ENCODE data around the gene ARHGAP33.

Gene ARHGAP33

DNA sequence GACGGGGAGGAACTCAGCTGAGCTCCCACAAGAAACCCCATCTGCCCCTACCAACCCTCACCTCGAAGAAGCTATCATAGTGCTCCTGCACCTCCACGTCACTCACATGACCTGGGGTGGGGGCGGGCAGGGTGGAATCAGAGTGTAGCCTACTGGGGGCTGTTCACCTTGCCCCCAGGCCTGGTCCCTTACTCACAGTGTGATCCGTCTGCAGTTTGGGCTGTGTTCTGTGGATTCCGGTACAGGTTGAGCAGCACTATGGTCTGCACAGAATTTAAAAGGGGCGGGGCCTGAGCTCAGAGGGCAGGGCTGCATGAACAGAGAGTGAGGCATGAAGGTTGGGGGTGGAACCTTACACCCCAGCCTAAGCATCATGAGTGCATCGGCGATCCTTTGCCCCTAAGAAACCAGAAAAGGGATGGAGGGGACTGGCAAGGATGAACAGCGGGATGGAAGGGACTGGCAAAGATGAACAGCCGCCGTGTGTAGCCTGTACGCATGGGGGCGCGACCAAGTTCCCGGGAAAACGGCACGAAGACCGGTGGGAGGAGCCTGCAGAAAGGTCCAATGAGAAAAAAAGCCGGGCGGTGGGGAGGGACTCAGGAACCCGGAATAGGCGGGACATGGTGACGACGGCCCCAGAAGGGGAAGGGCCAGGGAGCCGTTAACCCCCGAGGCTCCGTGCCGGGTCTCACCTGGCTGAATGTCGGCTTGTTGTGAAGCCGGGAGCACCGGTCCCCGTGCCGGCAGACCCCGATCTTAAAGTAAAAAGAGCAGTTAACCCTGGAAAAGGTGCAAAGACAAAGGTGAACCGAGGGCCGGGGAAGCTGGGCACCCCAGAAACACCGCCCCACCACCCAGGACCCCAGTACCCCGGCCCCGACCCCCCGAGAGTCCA, 30.7 kb upstream of the ARHGAP33 start:
- no peaks in the 10 kb centered on the region for H3K9me3 ChIP-seq (ENCODE audit: low read length)
- peak overlapping the region; percentile 87 for H3K4me3 ChIP-seq (ENCODE audit: low read length)
- H3K4me1 ChIP-seq (ENCODE audit: insufficient read depth, low read length): peaks cover 28% of the 10 kb centered on the region
- H3K36me3 ChIP-seq (ENCODE audit: insufficient read depth, low read length): peaks cover 4% of the 10 kb centered on the region
- H3K27me3 ChIP-seq (ENCODE audit: insufficient read depth, low read length): no peaks in the 10 kb centered on the region
- H2AFZ ChIP-seq (ENCODE audit: low read depth, low read length): peak overlapping the region; percentile 37

DNA sequence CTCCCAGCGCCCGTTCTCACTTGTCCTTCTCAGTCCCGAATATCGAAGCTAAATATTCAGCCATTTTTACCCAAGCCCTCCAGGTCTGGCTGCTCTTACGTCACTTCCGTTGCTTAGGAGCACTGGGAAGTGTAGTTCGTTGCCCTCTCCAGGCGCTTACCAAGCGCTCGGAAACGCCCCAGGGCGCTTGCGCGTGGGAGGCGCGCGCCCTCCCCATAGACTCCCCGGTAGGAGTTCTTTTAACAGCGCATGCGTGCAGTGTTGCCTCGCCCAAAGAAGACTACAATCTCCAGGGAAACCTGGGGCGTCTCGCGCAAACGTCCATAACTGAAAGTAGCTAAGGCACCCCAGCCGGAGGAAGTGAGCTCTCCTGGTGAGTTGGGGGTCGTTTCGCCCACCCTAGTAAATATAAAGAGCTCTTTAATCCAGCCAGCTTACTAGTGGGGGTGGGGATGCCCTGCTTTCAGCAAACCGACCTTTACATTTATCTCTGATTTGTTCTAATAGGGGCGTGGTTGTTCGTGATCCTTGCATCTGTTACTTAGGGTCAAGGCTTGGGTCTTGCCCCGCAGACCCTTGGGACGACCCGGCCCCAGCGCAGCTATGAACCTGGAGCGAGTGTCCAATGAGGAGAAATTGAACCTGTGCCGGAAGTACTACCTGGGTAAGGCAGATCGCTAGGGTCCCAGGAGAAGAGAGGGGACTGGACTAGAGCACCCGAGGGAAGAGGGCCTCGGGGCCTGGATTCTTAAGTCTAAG, 29.9 kb upstream of the ARHGAP33 start, which contains the start of the genes PSENEN and U2AF1L4:
Gene PSENEN (plus strand): TSS at position 324 of the 759 bp plus-strand sequence. CDS start 280 bp downstream, at position 604.
Gene U2AF1L4 (minus strand): TSS at position 91 of the 759 bp plus-strand sequence. CDS start 27 bp downstream, at position 64.
- H3K4me3 ChIP-seq (ENCODE audit: low read length): peak within 1 kb of the TSS; percentile 87
- H3K36me3 ChIP-seq (ENCODE audit: insufficient read depth, low read length): peaks cover 4% of the 10 kb centered on the region
- no peaks in the 10 kb centered on the region for H3K9me3 ChIP-seq (ENCODE audit: low read length)
- H3K4me1 ChIP-seq (ENCODE audit: insufficient read depth, low read length): peaks cover 25% of the 10 kb centered on the region
- no peaks in the 10 kb centered on the region for H3K27me3 ChIP-seq (ENCODE audit: insufficient read depth, low read length)
- H2AFZ ChIP-seq (ENCODE audit: low read depth, low read length): peak within 1 kb of the TSS; percentile 65

DNA sequence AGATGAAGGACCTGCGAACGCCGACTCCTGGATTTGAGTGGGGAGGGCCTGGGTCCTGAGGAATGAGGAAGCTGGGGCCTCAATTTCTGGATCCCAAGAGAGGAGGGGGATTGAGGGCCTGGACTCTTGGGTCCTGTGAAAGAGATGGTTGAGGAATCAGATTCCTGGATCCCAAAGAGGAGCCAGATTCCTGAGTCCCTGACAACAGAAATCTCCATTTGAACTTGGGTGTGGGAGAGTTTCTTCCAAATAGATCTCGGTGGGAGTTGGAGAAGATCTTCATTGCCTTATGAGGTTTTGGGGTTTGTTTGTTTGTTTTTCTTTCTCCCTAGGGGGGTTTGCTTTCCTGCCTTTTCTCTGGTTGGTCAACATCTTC, 29.3 kb upstream of the ARHGAP33 start:
- peak overlapping the region; percentile 87 for H3K4me3 ChIP-seq (ENCODE audit: low read length)

DNA sequence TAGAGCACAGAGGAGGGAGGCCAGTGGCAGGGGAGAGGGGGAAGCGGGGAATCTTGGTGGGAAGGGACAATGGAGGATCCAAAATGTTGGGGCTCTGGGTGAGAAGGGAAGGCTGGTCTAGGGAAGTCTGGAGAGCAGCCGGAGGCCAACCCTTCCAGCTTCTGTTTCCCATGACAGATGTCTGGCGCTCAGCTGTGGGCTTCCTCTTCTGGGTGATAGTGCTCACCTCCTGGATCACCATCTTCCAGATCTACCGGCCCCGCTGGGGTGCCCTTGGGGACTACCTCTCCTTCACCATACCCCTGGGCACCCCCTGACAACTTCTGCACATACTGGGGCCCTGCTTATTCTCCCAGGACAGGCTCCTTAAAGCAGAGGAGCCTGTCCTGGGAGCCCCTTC, 28.8 kb upstream of the ARHGAP33 start:
- Histone ChIP-seq H3K27me3 (ENCODE audit: insufficient read depth, low read length) (no peaks in the 10 kb centered on the region), H3K9me3 (ENCODE audit: low read length) (no peaks in the 10 kb centered on the region), H3K4me3 (ENCODE audit: low read length) (peak overlapping the region; percentile 87), H3K4me1 (ENCODE audit: insufficient read depth, low read length) (peaks cover 25% of the 10 kb centered on the region), H3K36me3 (ENCODE audit: insufficient read depth, low read length) (peaks cover 4% of the 10 kb centered on the region), H2AFZ (ENCODE audit: low read depth, low read length) (no peak overlapping the region)

More for the DNA sequence above, 29.3 kb upstream of the ARHGAP33 start:
- H3K27me3 ChIP-seq (ENCODE audit: insufficient read depth, low read length): no peaks in the 10 kb centered on the region
- H3K36me3 ChIP-seq (ENCODE audit: insufficient read depth, low read length): peaks cover 4% of the 10 kb centered on the region
- peaks cover 25% of the 10 kb centered on the region for H3K4me1 ChIP-seq (ENCODE audit: insufficient read depth, low read length)
- H3K9me3 ChIP-seq (ENCODE audit: low read length): no peaks in the 10 kb centered on the region
- peak overlapping the region; percentile 65 for H2AFZ ChIP-seq (ENCODE audit: low read depth, low read length)

DNA sequence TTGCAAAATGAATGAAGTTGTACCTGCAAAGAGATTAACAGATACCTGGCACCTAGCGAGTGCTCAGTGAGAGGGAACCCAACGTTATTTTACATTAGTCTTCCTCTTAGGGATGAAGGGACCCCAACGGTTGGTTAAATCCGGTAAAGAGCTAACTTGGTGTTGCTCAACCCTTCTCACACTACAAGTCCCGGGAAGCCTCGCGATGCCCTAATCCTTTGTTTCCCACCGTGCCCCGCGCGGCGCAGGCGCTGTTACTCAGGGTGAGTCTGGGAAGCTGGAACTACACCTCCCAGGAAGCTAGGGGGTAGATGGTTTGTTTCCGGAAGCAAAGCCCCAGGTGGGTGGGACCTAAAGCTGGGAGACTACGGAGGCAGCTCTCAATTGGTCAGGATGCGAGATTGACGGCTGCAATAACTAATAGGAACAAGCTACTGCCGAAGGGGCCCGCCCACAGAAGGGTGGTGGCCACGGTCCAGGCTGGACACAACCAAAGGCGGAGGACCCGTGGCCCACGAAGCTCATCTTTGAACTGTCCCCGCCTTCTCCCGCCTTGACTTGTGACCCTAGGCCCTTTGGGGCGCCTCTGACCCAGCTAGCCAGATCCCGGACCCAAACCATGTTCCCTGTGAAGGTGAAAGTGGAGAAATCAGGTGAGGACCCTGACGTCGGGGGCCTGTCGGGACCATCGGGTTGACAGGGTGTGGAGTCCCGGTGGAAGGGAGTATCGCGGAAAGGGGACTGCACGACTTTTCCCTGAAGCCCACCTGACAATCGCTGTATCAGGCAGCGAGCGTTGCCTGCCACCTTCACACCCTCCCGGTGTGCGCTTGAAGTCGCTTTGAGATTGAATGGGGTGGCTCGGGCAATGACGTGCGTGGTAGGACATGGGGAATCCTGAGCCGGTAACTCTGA, 27.0 kb upstream of the ARHGAP33 start, which contains the start of gene LIN37:
Gene LIN37 (plus strand): TSS at position 471 of the 915 bp plus-strand sequence. CDS start 149 bp downstream, at position 620.
- H3K4me1 ChIP-seq (ENCODE audit: insufficient read depth, low read length): peaks cover 25% of the 10 kb centered on the region
- no peaks in the 10 kb centered on the region for H3K27me3 ChIP-seq (ENCODE audit: insufficient read depth, low read length)
- H3K4me3 ChIP-seq (ENCODE audit: low read length): peak within 1 kb of the TSS; percentile 90
- peaks cover 15% of the 10 kb centered on the region for H3K36me3 ChIP-seq (ENCODE audit: insufficient read depth, low read length)
- peak within 1 kb of the TSS; percentile 27 for H2AFZ ChIP-seq (ENCODE audit: low read depth, low read length)
- no peaks in the 10 kb centered on the region for H3K9me3 ChIP-seq (ENCODE audit: low read length)

DNA sequence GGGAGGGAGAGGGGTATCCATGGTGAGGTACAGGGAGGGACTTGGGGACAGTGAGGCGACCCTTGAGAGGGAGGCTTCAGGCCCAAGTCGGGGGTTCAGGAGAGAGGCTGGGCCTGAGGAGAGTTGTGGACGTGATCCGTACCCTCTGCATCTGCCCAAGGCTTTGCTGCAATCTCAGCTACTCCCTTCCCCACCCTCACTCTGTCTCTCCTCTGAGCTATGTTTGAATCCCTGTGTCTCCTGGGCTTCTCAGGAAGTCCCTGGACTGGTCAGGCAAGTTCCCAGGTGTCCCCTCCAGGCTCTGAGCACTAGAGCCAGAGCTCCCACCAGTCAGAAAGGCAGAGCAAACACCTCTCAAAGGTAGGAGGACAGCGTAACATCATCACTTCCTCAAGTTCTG, 25.2 kb upstream of the ARHGAP33 start:
- Histone ChIP-seq H3K9me3 (ENCODE audit: low read length) (no peaks in the 10 kb centered on the region), H3K27me3 (ENCODE audit: insufficient read depth, low read length) (no peaks in the 10 kb centered on the region), H3K4me3 (ENCODE audit: low read length) (no peak overlapping the region), H3K4me1 (ENCODE audit: insufficient read depth, low read length) (peaks cover 17% of the 10 kb centered on the region), H3K36me3 (ENCODE audit: insufficient read depth, low read length) (peaks cover 29% of the 10 kb centered on the region), H2AFZ (ENCODE audit: low read depth, low read length) (no peak overlapping the region)

DNA sequence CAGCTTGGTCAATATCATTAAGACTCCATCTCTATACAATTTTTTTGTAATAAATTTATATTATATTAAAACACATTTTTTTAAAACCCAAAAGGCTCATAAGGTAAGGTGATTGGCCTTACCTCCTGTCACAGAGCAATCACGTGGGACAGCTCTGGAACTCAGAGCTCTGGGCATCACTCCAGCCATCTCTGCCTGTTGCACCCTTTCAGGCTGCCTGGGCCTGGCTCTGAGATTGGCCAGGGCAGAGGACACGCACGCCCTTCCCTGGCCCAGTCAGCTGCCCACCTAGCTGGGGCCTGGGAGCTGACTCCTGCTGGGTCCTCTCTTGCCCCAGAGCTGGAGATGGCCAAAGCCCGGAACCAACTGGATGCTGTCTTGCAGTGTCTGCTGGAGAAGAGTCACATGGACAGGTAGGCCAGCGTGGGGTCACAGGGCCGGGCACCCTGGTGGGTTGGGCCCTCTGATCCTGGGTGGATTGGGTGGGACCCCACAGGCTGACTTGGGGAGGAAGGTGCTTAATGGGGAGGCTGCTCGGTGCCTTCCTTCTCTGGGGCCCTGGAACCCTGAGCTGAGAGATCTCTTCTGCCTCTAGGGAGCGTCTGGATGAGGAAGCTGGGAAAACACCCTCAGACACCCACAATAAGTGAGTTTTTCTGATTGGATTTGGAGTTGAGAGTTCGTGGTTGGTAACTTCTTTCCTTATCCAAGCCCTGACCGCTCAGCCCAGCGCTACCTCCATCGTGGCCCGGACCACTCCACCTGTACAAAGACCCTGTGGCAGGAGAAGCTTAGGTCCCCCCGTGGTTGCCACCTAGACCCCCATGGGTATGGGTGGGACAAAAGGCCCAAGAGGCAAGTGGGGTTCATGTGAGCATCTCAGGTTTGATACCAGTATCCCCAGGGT, 23.3 kb upstream of the ARHGAP33 start:
- H3K4me3 ChIP-seq (ENCODE audit: low read length): no peak overlapping the region
- peaks cover 8% of the 10 kb centered on the region for H3K4me1 ChIP-seq (ENCODE audit: insufficient read depth, low read length)

DNA sequence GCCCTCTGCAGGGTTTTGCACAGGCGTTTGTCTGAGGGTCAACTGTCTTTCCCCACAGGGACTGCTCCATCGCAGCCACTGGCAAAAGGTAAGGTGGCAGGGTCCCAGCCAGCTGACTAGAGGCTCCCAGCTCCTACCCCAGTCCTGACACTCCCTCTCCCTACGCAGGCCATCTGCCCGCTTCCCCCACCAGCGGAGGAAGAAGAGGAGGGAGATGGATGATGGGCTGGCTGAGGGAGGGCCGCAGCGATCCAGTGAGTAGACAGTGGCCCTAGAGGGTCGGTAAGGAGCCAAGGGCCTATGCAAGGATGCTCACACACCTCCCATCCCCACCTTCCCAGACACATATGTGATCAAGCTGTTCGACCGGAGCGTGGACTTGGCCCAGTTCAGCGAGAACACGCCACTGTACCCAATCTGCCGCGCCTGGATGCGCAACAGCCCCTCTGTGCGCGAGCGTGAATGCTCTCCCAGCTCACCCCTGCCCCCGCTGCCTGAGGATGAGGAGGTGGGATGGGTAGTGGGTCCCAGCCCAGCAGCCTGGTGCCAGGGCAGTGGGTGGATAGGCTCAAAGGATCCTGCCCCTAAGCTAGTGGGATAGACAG, 22.5 kb upstream of the ARHGAP33 start:
- Histone ChIP-seq H3K9me3 (ENCODE audit: low read length) (no peaks in the 10 kb centered on the region), H3K36me3 (ENCODE audit: insufficient read depth, low read length) (peaks cover 29% of the 10 kb centered on the region), H3K4me1 (ENCODE audit: insufficient read depth, low read length) (peaks cover 8% of the 10 kb centered on the region), H3K27me3 (ENCODE audit: insufficient read depth, low read length) (no peaks in the 10 kb centered on the region), H2AFZ (ENCODE audit: low read depth, low read length) (no peak overlapping the region), H3K4me3 (ENCODE audit: low read length) (no peak overlapping the region)

More for the DNA sequence above, 23.3 kb upstream of the ARHGAP33 start:
- H2AFZ ChIP-seq (ENCODE audit: low read depth, low read length): no peak overlapping the region
- H3K9me3 ChIP-seq (ENCODE audit: low read length): no peaks in the 10 kb centered on the region
- H3K36me3 ChIP-seq (ENCODE audit: insufficient read depth, low read length): peaks cover 29% of the 10 kb centered on the region
- H3K27me3 ChIP-seq (ENCODE audit: insufficient read depth, low read length): no peaks in the 10 kb centered on the region

DNA sequence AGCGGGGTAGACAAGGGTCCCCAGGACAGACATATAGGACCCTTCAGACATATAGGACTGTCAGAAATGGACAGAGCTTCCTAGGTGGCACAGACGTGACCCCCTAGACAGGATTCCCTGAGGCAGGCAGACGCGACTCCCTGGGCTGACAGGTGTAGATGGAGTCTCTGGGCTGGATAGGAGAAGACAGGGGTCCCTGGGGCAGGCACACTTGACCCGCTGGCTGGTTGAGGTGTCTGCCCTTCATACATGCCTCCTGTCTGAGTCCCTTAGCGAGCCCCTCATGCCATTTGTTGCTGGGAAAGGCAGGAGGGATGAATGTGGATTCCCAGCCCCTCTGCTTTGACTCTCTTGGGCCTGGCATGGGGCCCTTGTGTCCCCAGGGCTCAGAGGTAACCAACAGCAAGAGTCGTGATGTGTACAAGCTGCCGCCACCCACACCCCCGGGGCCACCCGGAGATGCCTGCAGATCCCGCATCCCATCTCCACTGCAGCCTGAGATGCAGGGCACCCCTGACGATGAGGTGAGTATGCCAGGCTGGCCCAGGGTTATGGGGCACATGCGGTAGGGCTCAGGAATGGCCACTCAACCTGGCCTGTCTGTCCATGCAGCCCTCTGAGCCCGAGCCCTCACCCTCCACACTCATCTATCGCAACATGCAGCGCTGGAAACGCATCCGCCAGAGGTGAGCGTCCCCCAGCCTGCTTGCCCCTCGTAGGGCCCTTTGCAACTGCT, 21.6 kb upstream of the ARHGAP33 start:
- Histone ChIP-seq H3K27me3 (ENCODE audit: insufficient read depth, low read length) (no peaks in the 10 kb centered on the region), H2AFZ (ENCODE audit: low read depth, low read length) (no peak overlapping the region), H3K4me3 (ENCODE audit: low read length) (no peak overlapping the region), H3K36me3 (ENCODE audit: insufficient read depth, low read length) (peaks cover 29% of the 10 kb centered on the region), H3K9me3 (ENCODE audit: low read length) (no peaks in the 10 kb centered on the region), H3K4me1 (ENCODE audit: insufficient read depth, low read length) (peaks cover 9% of the 10 kb centered on the region)

DNA sequence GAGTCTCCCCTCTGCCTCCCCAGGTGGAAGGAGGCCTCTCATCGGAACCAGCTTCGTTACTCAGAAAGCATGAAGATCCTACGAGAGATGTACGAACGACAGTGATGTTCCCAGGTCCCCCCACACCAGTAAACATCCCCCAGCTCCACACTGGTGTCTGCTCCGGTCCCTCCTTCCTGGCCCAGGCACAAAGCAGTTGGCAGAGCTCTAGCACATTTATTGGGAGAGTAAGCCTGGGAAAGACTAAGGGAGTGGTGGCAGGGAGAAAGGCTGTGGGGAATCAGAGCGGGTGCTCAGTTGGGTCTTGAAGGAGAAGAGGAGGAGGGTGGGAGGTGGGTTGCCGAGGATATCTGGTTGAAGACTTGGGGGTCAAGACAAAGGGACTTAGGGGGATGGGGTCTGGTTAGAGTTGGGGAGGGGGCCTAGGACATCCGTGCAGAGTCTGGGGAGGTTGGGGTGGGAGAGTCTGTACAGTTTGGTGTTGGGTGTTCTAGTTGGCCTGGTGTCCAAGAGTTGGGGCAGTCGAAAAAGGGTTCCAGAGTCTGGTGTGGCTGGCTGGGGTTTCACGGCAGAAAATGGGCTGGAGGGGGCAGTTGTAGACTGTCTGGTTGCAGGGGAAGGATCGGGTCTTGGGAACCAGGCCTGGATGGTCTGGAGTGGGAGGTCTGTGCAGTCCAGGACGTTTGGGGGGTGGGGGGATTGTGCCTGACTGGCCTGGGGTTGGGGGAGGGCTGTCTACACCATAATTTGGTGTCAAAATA, 20.8 kb upstream of the ARHGAP33 start:
- peaks cover 11% of the 10 kb centered on the region for H3K4me1 ChIP-seq (ENCODE audit: insufficient read depth, low read length)
- H3K36me3 ChIP-seq (ENCODE audit: insufficient read depth, low read length): peaks cover 29% of the 10 kb centered on the region
- no peak overlapping the region for H3K4me3 ChIP-seq (ENCODE audit: low read length)
- H2AFZ ChIP-seq (ENCODE audit: low read depth, low read length): no peak overlapping the region
- H3K9me3 ChIP-seq (ENCODE audit: low read length): no peaks in the 10 kb centered on the region
- no peaks in the 10 kb centered on the region for H3K27me3 ChIP-seq (ENCODE audit: insufficient read depth, low read length)

All from neuron (in vitro differentiated cells).